ENCODE results near the gene CDH4. TPM values are rescaled to one million over a fixed set of nuclear protein-coding genes. Genes with fewer than 3 reads are reported as not detected.

CDH4 gene
- total RNA-seq, 1 donor from 2014 or later = 2.9 TPM

- H3F3A ChIP-seq (ENCODE audit: low read depth) = peaks cover 7% of the 10 kb centered on the region
- peaks cover 8% of the 10 kb centered on the region for H3K4me1 ChIP-seq
- H3K27ac ChIP-seq = no peak overlapping the region
- no peak for DNase-seq (ENCODE audit: low spot score)
- no peak overlapping the region for H3K9ac ChIP-seq
- H3K9me3 ChIP-seq (ENCODE audit: low read depth) = no peaks in the 10 kb centered on the region
- peaks cover 19% of the 10 kb centered on the region for H3K36me3 Mint-ChIP-seq
- H2AFZ ChIP-seq (replicated peaks) = no peak overlapping the region
- no peaks in the 10 kb centered on the region for H3K27me3 ChIP-seq
- H3K4me3 Mint-ChIP-seq = no peak overlapping the region
- no peak overlapping the region for H3K4me3 ChIP-seq
- no peaks in the 10 kb centered on the region for H3K36me3 ChIP-seq
- no peaks in the 10 kb centered on the region for H4K20me1 ChIP-seq (ENCODE audit: low read depth)
- TF ChIP-seq EZH2 (IDR thresholded peaks at IDR 0.05) (no peak), CTCF (IDR thresholded peaks at IDR 0.05) (no peak), EZH2phosphoT487 (IDR thresholded peaks at IDR 0.05) (no peak)
- H3K4me2 ChIP-seq = no peak overlapping the region
- peaks cover 12% of the 10 kb centered on the region for H3K4me1 Mint-ChIP-seq
- no peak overlapping the region for H3K27ac Mint-ChIP-seq
- H3K79me2 ChIP-seq (ENCODE audit: low read depth) = no peaks in the 10 kb centered on the region
- H3K27me3 Mint-ChIP-seq (ENCODE audit: insufficient read depth, low read depth) = peaks cover 3% of the 10 kb centered on the region
- peaks cover 44% of the 10 kb centered on the region for H3K9me3 Mint-ChIP-seq
These were observed 133.2 kb downstream of the CDH4 start for GRCh38 chr20:61385296-61385695.

GRCh38 chr20:61385731-61386130 is 133.7 kb downstream of the CDH4 start:
- H3F3A ChIP-seq (ENCODE audit: low read depth) = peaks cover 7% of the 10 kb centered on the region
- H3K4me1 ChIP-seq = peaks cover 8% of the 10 kb centered on the region
- no peaks in the 10 kb centered on the region for H3K9me3 ChIP-seq (ENCODE audit: low read depth)
- H2AFZ ChIP-seq (replicated peaks) = no peak overlapping the region
- no peak overlapping the region for H3K4me3 Mint-ChIP-seq
- peaks cover 3% of the 10 kb centered on the region for H3K27me3 Mint-ChIP-seq (ENCODE audit: insufficient read depth, low read depth)
- peaks cover 19% of the 10 kb centered on the region for H3K36me3 Mint-ChIP-seq
- peaks cover 10% of the 10 kb centered on the region for H3K4me1 Mint-ChIP-seq
- no peak overlapping the region for H3K27ac ChIP-seq
- H3K27me3 ChIP-seq = no peaks in the 10 kb centered on the region
- H3K4me3 ChIP-seq = no peak overlapping the region
- no peak overlapping the region for H3K4me2 ChIP-seq
- peaks cover 47% of the 10 kb centered on the region for H3K9me3 Mint-ChIP-seq
- H3K36me3 ChIP-seq = no peaks in the 10 kb centered on the region
- no peaks in the 10 kb centered on the region for H4K20me1 ChIP-seq (ENCODE audit: low read depth)
- no peaks in the 10 kb centered on the region for H3K79me2 ChIP-seq (ENCODE audit: low read depth)
- no peak for DNase-seq (ENCODE audit: low spot score)
- no peak for TF ChIP-seq CTCF (IDR thresholded peaks at IDR 0.05)
- TF ChIP-seq EZH2phosphoT487 (IDR thresholded peaks at IDR 0.05) = no peak
- TF ChIP-seq EZH2 (IDR thresholded peaks at IDR 0.05) = no peak
- H3K27ac Mint-ChIP-seq = no peak overlapping the region
- H3K9ac ChIP-seq = no peak overlapping the region

- no peaks in the 10 kb centered on the region for H3K79me2 ChIP-seq (ENCODE audit: low read depth)
- peaks cover 19% of the 10 kb centered on the region for H3K4me1 ChIP-seq
- H3K9ac ChIP-seq = no peak overlapping the region
- DNase-seq (ENCODE audit: low spot score) = peak; percentile 52
- H3K36me3 Mint-ChIP-seq = peaks cover 14% of the 10 kb centered on the region
- no peak overlapping the region for H3K27ac ChIP-seq
- peak overlapping the region; percentile 94 for H3K27ac Mint-ChIP-seq
- H2AFZ ChIP-seq (replicated peaks) = peak overlapping the region; percentile 77
- H3K4me3 Mint-ChIP-seq = no peak overlapping the region
- no peak overlapping the region for H3K4me3 ChIP-seq
- no peak for TF ChIP-seq EZH2phosphoT487 (IDR thresholded peaks at IDR 0.05)
- TF ChIP-seq EZH2 (IDR thresholded peaks at IDR 0.05) = no peak
- TF ChIP-seq CTCF (IDR thresholded peaks at IDR 0.05) = no peak
- H3K27me3 ChIP-seq = no peaks in the 10 kb centered on the region
- no peaks in the 10 kb centered on the region for H3K9me3 ChIP-seq (ENCODE audit: low read depth)
- H3K36me3 ChIP-seq = no peaks in the 10 kb centered on the region
- peaks cover 6% of the 10 kb centered on the region for H3K27me3 Mint-ChIP-seq (ENCODE audit: insufficient read depth, low read depth)
- peaks cover 32% of the 10 kb centered on the region for H3K9me3 Mint-ChIP-seq
- H3K4me1 Mint-ChIP-seq = peaks cover 18% of the 10 kb centered on the region
- H3K4me2 ChIP-seq = peak overlapping the region; percentile 35
- peaks cover 10% of the 10 kb centered on the region for H3F3A ChIP-seq (ENCODE audit: low read depth)
- H4K20me1 ChIP-seq (ENCODE audit: low read depth) = no peaks in the 10 kb centered on the region
These were observed 135.3 kb downstream of the CDH4 start for GRCh38 chr20:61387204-61387953.

All from neural progenitor cell (in vitro differentiated cells).